ENCODE results near the gene ZMYND8.

DNA sequence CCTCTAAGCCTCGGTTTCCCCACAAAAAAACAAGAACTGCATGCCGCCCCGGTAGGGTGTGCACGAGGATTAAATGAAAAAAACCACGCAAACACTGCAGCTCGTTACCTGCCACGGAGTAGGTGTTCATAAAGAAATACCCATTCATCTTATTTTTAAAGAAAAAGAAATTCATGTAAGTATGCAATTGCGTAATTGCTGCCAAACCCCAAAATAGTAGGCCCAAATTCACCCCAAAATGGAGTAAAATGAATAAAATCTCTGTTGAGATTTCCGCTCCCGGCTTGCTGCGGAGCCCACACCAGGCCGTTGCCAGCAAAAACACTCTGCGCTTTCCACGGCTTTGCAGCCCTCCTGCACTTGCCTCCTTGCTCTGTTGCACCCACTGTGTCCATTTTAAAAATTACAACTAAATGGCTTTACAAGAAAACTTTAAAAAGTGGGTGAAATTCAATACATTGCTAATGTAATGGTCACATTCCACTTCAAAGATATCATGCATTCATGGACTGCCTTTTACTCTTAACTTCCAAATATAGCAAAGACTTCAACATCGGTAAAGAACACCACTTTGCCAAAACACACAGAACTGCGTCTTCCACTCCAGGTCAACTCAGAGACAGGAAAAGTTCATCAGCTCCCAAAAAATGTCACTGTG lies 125.0 kb downstream of the ZMYND8 start:
- TF ChIP-seq, protein P1, sequence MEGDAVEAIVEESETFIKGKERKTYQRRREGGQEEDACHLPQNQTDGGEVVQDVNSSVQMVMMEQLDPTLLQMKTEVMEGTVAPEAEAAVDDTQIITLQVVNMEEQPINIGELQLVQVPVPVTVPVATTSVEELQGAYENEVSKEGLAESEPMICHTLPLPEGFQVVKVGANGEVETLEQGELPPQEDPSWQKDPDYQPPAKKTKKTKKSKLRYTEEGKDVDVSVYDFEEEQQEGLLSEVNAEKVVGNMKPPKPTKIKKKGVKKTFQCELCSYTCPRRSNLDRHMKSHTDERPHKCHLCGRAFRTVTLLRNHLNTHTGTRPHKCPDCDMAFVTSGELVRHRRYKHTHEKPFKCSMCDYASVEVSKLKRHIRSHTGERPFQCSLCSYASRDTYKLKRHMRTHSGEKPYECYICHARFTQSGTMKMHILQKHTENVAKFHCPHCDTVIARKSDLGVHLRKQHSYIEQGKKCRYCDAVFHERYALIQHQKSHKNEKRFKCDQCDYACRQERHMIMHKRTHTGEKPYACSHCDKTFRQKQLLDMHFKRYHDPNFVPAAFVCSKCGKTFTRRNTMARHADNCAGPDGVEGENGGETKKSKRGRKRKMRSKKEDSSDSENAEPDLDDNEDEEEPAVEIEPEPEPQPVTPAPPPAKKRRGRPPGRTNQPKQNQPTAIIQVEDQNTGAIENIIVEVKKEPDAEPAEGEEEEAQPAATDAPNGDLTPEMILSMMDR (IDR thresholded peaks at IDR 0.05; ENCODE audit: poor library complexity, severe bottlenecking) = no peak
- TF ChIP-seq EZH2 (IDR thresholded peaks at IDR 0.05; ENCODE audit: borderline replicate concordance, insufficient read depth, low read length, poor library complexity, severe bottlenecking) (no peak), EP300 (conservative IDR thresholded peaks at IDR 0.05; ENCODE audit: poor library complexity, severe bottlenecking) (no peak), POLR2AphosphoS5 (IDR thresholded peaks at IDR 0.05) (no peak), MXI1 (conservative IDR thresholded peaks at IDR 0.05; ENCODE audit: poor library complexity, severe bottlenecking) (no peak), RAD21 (conservative IDR thresholded peaks at IDR 0.05) (no peak), SMC3 (conservative IDR thresholded peaks at IDR 0.05; ENCODE audit: poor library complexity) (no peak), TAF1 (IDR thresholded peaks at IDR 0.05; ENCODE audit: low read depth) (no peak)
- TF ChIP-seq, protein P2, sequence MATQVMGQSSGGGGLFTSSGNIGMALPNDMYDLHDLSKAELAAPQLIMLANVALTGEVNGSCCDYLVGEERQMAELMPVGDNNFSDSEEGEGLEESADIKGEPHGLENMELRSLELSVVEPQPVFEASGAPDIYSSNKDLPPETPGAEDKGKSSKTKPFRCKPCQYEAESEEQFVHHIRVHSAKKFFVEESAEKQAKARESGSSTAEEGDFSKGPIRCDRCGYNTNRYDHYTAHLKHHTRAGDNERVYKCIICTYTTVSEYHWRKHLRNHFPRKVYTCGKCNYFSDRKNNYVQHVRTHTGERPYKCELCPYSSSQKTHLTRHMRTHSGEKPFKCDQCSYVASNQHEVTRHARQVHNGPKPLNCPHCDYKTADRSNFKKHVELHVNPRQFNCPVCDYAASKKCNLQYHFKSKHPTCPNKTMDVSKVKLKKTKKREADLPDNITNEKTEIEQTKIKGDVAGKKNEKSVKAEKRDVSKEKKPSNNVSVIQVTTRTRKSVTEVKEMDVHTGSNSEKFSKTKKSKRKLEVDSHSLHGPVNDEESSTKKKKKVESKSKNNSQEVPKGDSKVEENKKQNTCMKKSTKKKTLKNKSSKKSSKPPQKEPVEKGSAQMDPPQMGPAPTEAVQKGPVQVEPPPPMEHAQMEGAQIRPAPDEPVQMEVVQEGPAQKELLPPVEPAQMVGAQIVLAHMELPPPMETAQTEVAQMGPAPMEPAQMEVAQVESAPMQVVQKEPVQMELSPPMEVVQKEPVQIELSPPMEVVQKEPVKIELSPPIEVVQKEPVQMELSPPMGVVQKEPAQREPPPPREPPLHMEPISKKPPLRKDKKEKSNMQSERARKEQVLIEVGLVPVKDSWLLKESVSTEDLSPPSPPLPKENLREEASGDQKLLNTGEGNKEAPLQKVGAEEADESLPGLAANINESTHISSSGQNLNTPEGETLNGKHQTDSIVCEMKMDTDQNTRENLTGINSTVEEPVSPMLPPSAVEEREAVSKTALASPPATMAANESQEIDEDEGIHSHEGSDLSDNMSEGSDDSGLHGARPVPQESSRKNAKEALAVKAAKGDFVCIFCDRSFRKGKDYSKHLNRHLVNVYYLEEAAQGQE (IDR thresholded peaks at IDR 0.05; ENCODE audit: borderline replicate concordance) = no peak
